ENCODE results near the gene DNM3. TPM values are rescaled to one million over a fixed set of nuclear protein-coding genes. Genes with fewer than 3 reads are reported as not detected.

DNM3 gene
- total and polyA plus RNA-seq, 4 donors = 2.1 to 16.3 (median 5.6) TPM

DNA sequence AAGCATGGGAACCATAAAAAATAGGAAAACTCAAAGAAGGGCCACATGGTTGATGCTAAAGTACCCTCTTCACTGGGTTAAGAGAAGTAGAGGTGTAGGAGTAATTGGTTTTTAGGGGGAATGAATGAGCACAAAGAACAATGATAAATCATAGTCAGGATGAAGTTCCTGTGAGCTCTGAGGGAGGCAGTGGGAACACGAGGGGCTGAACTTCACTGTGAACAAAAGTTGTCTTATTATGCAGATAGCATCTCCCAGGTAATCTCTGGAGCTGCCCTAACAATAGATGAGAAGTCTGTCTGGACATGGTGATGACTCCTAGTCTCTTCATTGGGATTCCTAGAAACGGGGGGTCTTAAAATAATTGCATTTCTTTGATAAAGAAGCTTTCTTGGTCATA, 127.9 kb downstream of the DNM3 start:
- ATAC-seq (ENCODE audit: insufficient read depth, low FRiP score) (no peak), DNase-seq (no peak)
- Histone ChIP-seq H3K9me3 (ENCODE audit: control insufficient read depth in 4 of 4, insufficient read depth in 3 of 4, low read length in 3 of 4) (no peaks in the 10 kb centered on the region), H3K9ac (ENCODE audit: insufficient read depth in 1 of 2, low read length in 2 of 2) (no peak overlapping the region), H3K27me3 (ENCODE audit: control insufficient read depth in 3 of 3, insufficient read depth in 3 of 3, low read length in 2 of 3) (no peaks in the 10 kb centered on the region), H3K36me3 (ENCODE audit: control insufficient read depth in 4 of 4, insufficient read depth in 4 of 4, low read length in 4 of 4) (no peaks in the 10 kb centered on the region), H3K4me1 (ENCODE audit: control insufficient read depth in 5 of 5, insufficient read depth in 5 of 5, low read length in 5 of 5) (peaks cover 0 to 5% (median 0%) of the 10 kb centered on the region in 5 donors), H3K4me3 (no peak overlapping the region), H3K27ac (ENCODE audit: low read depth in 1 of 2, low read length in 1 of 2) (no peak overlapping the region)
- WGBS, 2 donors = 43 to 51% methylated on average over 2 of the region's 2 CpGs
- TF ChIP-seq, protein P1, sequence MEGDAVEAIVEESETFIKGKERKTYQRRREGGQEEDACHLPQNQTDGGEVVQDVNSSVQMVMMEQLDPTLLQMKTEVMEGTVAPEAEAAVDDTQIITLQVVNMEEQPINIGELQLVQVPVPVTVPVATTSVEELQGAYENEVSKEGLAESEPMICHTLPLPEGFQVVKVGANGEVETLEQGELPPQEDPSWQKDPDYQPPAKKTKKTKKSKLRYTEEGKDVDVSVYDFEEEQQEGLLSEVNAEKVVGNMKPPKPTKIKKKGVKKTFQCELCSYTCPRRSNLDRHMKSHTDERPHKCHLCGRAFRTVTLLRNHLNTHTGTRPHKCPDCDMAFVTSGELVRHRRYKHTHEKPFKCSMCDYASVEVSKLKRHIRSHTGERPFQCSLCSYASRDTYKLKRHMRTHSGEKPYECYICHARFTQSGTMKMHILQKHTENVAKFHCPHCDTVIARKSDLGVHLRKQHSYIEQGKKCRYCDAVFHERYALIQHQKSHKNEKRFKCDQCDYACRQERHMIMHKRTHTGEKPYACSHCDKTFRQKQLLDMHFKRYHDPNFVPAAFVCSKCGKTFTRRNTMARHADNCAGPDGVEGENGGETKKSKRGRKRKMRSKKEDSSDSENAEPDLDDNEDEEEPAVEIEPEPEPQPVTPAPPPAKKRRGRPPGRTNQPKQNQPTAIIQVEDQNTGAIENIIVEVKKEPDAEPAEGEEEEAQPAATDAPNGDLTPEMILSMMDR (IDR thresholded peaks at IDR 0.05; ENCODE audit: control extremely low read depth, extremely low read depth) = no peak

DNA sequence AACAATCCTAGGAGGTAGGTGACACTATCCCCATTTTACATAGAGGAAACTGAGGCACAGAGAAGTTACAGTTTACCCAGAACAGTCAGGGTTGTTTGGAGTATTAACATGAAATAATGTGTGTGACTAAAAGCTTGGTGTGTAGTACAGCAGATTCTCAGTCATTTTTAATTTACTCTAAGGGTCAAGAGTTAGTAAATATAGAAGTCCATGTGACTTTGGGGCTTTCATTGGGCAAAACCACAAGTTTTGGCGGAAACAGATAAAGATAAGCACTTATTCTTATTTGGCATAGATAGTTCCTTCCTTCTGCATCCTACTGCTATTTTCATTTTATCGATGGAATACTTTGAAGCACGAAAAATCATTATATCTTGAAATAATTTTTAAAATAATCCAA, 128.5 kb downstream of the DNM3 start:
- ATAC-seq (ENCODE audit: insufficient read depth, low FRiP score) = no peak
- Histone ChIP-seq H3K27me3 (ENCODE audit: control insufficient read depth in 3 of 3, insufficient read depth in 3 of 3, low read length in 2 of 3) (no peaks in the 10 kb centered on the region), H3K9me3 (ENCODE audit: control insufficient read depth in 4 of 4, insufficient read depth in 3 of 4, low read length in 3 of 4) (no peaks in the 10 kb centered on the region), H3K9ac (ENCODE audit: insufficient read depth in 1 of 2, low read length in 2 of 2) (no peak overlapping the region), H3K4me3 (no peak overlapping the region), H3K27ac (ENCODE audit: low read depth in 1 of 2, low read length in 1 of 2) (no peak overlapping the region), H3K36me3 (ENCODE audit: control insufficient read depth in 4 of 4, insufficient read depth in 4 of 4, low read length in 4 of 4) (no peaks in the 10 kb centered on the region), H3K4me1 (ENCODE audit: control insufficient read depth in 5 of 5, insufficient read depth in 5 of 5, low read length in 5 of 5) (peaks cover 0 to 5% (median 0%) of the 10 kb centered on the region in 5 donors)
- no peak for DNase-seq
- TF ChIP-seq, protein P1 (IDR thresholded peaks at IDR 0.05; ENCODE audit: control extremely low read depth, extremely low read depth) = no peak
- 22 to 49% methylated on average over 3 of the region's 3 CpGs for WGBS, 2 donors

DNA sequence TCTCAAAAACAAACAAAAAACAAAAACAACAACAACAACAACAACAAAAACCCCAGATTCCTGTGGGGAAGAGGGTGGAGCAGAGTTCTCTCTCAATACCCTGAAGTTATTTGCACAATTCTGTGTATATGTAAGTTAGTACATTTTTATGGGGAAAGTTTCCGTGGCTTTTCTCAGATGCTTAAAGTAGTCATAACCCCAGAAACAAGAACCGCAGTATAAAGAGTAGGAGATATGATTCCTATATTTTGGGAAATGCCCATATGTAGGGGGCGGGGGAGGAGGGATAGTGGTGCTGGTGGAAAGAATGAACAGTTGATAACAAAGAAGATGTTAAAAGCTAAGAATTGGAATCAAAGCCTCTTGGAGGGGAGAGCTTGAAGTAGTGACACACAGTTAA, 131.5 kb downstream of the DNM3 start:
- H3K4me1 ChIP-seq (ENCODE audit: control insufficient read depth in 5 of 5, insufficient read depth in 5 of 5, low read length in 5 of 5) = peaks cover 0 to 1% (median 0%) of the 10 kb centered on the region in 5 donors
- WGBS, 2 donors = 83 to 88% methylated on average over 3 of the region's 3 CpGs
- DNase-seq = no peak
- TF ChIP-seq, protein P1 (IDR thresholded peaks at IDR 0.05; ENCODE audit: control extremely low read depth, extremely low read depth) = no peak
- H3K9me3 ChIP-seq (ENCODE audit: control insufficient read depth in 4 of 4, insufficient read depth in 3 of 4, low read length in 3 of 4) = no peaks in the 10 kb centered on the region
- no peaks in the 10 kb centered on the region for H3K27me3 ChIP-seq (ENCODE audit: control insufficient read depth in 3 of 3, insufficient read depth in 3 of 3, low read length in 2 of 3)
- no peak overlapping the region for H3K9ac ChIP-seq (ENCODE audit: insufficient read depth in 1 of 2, low read length in 2 of 2)
- H3K4me3 ChIP-seq = no peak overlapping the region
- H3K36me3 ChIP-seq (ENCODE audit: control insufficient read depth in 4 of 4, insufficient read depth in 4 of 4, low read length in 4 of 4) = no peaks in the 10 kb centered on the region
- no peak overlapping the region for H3K27ac ChIP-seq (ENCODE audit: low read depth in 1 of 2, low read length in 1 of 2)
- ATAC-seq (ENCODE audit: insufficient read depth, low FRiP score) = no peak

DNA sequence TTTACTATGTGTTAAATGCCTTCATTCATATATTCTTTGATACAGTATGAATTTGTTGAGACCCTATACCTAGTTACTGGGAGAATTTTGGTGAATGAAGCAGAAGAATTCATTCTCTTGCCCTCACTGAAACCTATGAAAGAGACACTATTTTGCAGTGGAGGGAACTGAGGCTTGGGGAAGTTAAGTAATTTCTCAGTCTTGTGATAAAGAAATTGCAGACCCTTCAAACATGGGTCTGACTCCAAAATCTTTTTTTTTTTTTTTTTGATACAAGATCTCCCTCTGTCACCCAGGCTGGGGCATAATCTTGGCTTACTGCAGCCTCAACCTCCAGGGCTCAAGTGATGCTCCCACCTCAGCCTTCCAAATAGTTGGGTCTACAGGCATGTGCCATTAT, 132.1 kb downstream of the DNM3 start:
- Histone ChIP-seq H3K4me1 (ENCODE audit: control insufficient read depth in 5 of 5, insufficient read depth in 5 of 5, low read length in 5 of 5) (peaks cover 0 to 1% (median 0%) of the 10 kb centered on the region in 5 donors), H3K9me3 (ENCODE audit: control insufficient read depth in 4 of 4, insufficient read depth in 3 of 4, low read length in 3 of 4) (no peaks in the 10 kb centered on the region), H3K27ac (ENCODE audit: low read depth in 1 of 2, low read length in 1 of 2) (no peak overlapping the region), H3K27me3 (ENCODE audit: control insufficient read depth in 3 of 3, insufficient read depth in 3 of 3, low read length in 2 of 3) (no peaks in the 10 kb centered on the region), H3K9ac (ENCODE audit: insufficient read depth in 1 of 2, low read length in 2 of 2) (no peak overlapping the region), H3K4me3 (no peak overlapping the region), H3K36me3 (ENCODE audit: control insufficient read depth in 4 of 4, insufficient read depth in 4 of 4, low read length in 4 of 4) (no peaks in the 10 kb centered on the region)
- DNase-seq = no peak
- ATAC-seq (ENCODE audit: insufficient read depth, low FRiP score) = no peak
- TF ChIP-seq, protein P1 (IDR thresholded peaks at IDR 0.05; ENCODE audit: control extremely low read depth, extremely low read depth) = no peak

All from lung (tissue), 12 donors.